Pancreas (tissue), 10 donors: Measurements from ENCODE around the gene PRDM4. TPM values are rescaled to one million over a fixed set of nuclear protein-coding genes. Genes with fewer than 3 reads are reported as not detected.
A peak's percentile ranks its signal among the peaks of the same experiment; 100 is the strongest.

Source experiments
- ATAC-seq, 4 donors: fragments of 200-7000 bp; cut with Tn5 transposase; one replicate each; pipeline versions ENCODE4 v1.8.0 to v1.9.1; 2020; ENCODE audit warnings: mild to moderate bottlenecking in 4 of 4, moderate library complexity in 4 of 4
- DNase-seq, 6 donors: peaks; one replicate each; pipeline ENCODE4 v3.0.0-alpha.2; 2020
- FAIRE-seq: peaks from 2 replicates; lab custom pipeline; 2012; peaks lifted over from hg19 to GRCh38; lab: Jason Lieb, UNC
- H3K27ac ChIP-seq, 4 donors: fragments of 200-600 bp; sonication (generic); 1 replicate in 3 of 4; 2 replicates in 1 of 4; pipeline versions ENCODE4 v1.5.0 to v1.8.0; 2020
- H3K27me3 ChIP-seq, 4 donors: fragments of 200-600 bp; one replicate each; pipeline ENCODE4 v1.8.0; 2021
- H3K36me3 ChIP-seq, 3 donors: fragments of 200-600 bp; sonication (generic) in 1 of 3; one replicate each; pipeline versions ENCODE4 v1.5.0 to v1.8.0; 2020 to 2021
- H3K4me1 ChIP-seq, 3 donors: fragments of 200-600 bp; one replicate each; pipeline ENCODE4 v1.8.0; 2021
- H3K4me3 ChIP-seq, 4 donors: fragments of 200-600 bp; sonication (generic) in 2 of 4; one replicate each; pipeline versions ENCODE4 v1.5.0 to v1.8.0; 2020 to 2021
- H3K9me3 ChIP-seq, 4 donors: fragments of 200-600 bp; one replicate each; pipeline ENCODE4 v1.8.0; 2021
- WGBS, 2 donors: extraction: QIAGEN DNeasy Blood & Tissue Kit; methylation state at CpG; one replicate each; pipeline ENCODE4 v1.1.7; 2013; 5-methylcytosine and 5-hydroxymethylcytosine counted together
- intact Hi-C, 3 donors: fragments of 100-400 bp; cut with DNase I; formaldehyde crosslinking; loops; one replicate each; pipeline versions ENCODE4 v1.11.1 to v1.14.2; 2022
- polyA plus RNA-seq, 2 donors: library from polyadenylated mRNA; stranded (reverse); fragments of 200-250 nt; gene quantifications; one replicate each; pipeline ENCODE4 v1.2.3, GENCODE V29; 2013
- total RNA-seq, 6 donors: library from RNA; stranded (reverse); fragmentation: NEBNext Ultra II Directional in 4 of 6; extraction: Animal tissue kit (Norgen Biotek cat#: 25700) in 4 of 6; gene quantifications; one replicate each; pipeline versions ENCODE4 v1.2.1 to v1.2.4, GENCODE V29; 2021 to 2023
- TF ChIP-seq, protein P1 (sequence below), 4 donors: fragments of 200-600 bp; sonication (generic) in 3 of 4; IDR thresholded peaks; one replicate each; pipeline versions ENCODE4 v1.5.0 to v1.8.0; 2021; ENCODE audit warnings: antibody characterized with exemption in 4 of 4
- donor health status: healthy with polysubstance abuse.
- donor health status: DM: no; HTN: no; CAD: no; lungs with moderate emphysema.
- donor health status: DM: no; HTN: no; CAD: no.
- donor health status: control.
- donor health status: control.
- donor health status: Bipolar disorder and iron deficiency.
- donor health status: DM: yes; HTN: yes; CAD: no.
- donor health status: DM: no; HTN: no; CAD: no.
- donor health status: DM: no; HTN: no; CAD: no.
- donor health status: DM: yes; HTN: yes; CAD: no.

PRDM4 gene
- total and polyA plus RNA-seq, 8 donors, result 7.0 to 17.8 (median 11.2) TPM

DNA sequence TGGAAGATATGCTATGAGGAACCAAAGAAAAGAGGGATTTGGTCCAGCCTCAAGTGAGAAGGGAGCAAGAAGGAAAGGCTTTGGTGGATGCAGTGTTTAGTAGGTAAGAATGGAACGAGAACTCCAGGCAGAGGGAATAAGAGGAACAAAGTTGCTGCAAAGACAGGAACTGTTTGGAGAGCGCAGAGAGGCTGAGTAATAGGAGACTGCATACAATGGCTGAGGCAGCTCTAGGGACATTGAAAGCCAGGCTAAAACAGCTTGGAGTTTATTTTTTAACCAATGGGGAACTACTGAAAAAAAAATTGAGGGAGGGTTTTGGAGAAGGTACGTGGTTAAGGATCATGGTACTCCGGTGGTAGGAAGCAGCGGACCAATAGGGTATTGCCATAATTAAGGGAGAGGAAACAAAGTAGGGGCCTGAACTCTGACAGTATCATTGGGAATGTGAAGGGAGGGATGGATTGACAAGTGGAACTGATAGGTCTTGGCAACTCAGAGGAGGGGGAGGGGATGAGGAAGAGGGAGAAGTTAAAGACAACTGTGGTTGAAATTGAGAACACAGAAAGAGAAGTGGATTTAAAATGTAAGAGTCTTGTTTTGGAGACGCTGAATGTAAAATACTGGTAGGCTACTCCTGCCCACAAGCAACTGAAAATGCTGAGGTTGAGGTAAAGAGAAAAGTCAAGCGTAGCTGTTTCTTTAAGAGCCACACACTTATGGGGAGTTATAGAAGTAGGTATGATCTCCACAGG, 18.3 kb upstream of the PRDM4 start:
- 57 to 59% methylated on average over 7 of the region's 7 CpGs for WGBS, 2 donors
- Histone ChIP-seq H3K4me3 (no peak overlapping the region), H3K4me1 (no peaks in the 10 kb centered on the region), H3K9me3 (no peaks in the 10 kb centered on the region), H3K27ac (no peak overlapping the region), H3K36me3 (no peaks in the 10 kb centered on the region), H3K27me3 (peaks cover 0 to 21% (median 0%) of the 10 kb centered on the region in 4 donors)
- intact Hi-C loops, result no loop called here
- DNase-seq (no peak), FAIRE-seq (no peak), ATAC-seq (peak in 2 of 4 donors; percentile 52 to 69)
- TF ChIP-seq, protein P1, sequence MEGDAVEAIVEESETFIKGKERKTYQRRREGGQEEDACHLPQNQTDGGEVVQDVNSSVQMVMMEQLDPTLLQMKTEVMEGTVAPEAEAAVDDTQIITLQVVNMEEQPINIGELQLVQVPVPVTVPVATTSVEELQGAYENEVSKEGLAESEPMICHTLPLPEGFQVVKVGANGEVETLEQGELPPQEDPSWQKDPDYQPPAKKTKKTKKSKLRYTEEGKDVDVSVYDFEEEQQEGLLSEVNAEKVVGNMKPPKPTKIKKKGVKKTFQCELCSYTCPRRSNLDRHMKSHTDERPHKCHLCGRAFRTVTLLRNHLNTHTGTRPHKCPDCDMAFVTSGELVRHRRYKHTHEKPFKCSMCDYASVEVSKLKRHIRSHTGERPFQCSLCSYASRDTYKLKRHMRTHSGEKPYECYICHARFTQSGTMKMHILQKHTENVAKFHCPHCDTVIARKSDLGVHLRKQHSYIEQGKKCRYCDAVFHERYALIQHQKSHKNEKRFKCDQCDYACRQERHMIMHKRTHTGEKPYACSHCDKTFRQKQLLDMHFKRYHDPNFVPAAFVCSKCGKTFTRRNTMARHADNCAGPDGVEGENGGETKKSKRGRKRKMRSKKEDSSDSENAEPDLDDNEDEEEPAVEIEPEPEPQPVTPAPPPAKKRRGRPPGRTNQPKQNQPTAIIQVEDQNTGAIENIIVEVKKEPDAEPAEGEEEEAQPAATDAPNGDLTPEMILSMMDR (IDR thresholded peaks at IDR 0.05), result no peak

DNA sequence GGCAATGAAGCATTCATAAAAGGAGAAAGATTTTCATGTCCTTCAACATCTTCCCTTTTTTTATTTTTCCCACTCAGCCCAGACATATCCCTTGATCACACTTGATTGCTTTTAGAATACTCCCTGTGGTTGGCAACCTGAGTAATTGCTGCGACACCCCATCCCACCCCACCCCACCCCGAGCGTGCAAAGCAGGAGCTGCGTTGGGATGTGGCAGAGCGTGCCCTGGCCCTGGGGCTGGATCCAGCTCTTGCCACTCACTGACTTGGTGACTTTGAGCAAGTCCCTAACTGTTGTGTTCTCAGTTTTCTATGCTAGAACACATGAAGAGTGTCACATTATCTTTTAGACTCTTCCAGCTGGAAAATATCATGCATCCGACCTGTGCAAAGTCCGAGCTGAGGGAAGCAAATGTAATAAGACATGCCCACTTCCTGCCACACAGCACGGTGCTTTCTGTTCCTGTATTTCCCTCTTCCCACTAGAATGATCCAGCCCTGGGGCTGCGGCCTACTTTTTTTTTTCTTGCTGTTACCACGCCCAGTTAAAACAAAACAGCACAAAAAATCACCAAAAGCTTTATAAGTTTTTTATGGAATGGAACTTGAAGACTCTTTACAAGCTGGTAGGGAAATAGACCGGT, 17.6 kb upstream of the PRDM4 start:
- H3K36me3 ChIP-seq, result no peaks in the 10 kb centered on the region
- H3K4me1 ChIP-seq, result no peaks in the 10 kb centered on the region
- TF ChIP-seq, protein P1 (IDR thresholded peaks at IDR 0.05), result no peak
- 58 to 69% methylated on average over 11 of the region's 11 CpGs for WGBS, 2 donors
- FAIRE-seq (no peak), DNase-seq (no peak), ATAC-seq (peak in 2 of 4 donors; percentile 61 to 70)
- no peaks in the 10 kb centered on the region for H3K9me3 ChIP-seq
- H3K4me3 ChIP-seq, result no peak overlapping the region
- no peak overlapping the region for H3K27ac ChIP-seq
- peaks cover 0 to 25% (median 1%) of the 10 kb centered on the region in 4 donors for H3K27me3 ChIP-seq
- intact Hi-C loops, result no loop called here

- FAIRE-seq (no peak), DNase-seq (no peak), ATAC-seq (no peak)
- Histone ChIP-seq H3K9me3 (no peaks in the 10 kb centered on the region), H3K4me3 (no peak overlapping the region), H3K27ac (no peak overlapping the region), H3K36me3 (no peaks in the 10 kb centered on the region), H3K27me3 (peaks cover 0 to 28% (median 5%) of the 10 kb centered on the region in 4 donors), H3K4me1 (no peaks in the 10 kb centered on the region)
- WGBS, 2 donors, result 12 to 24% methylated on average over 6 of the region's 6 CpGs
- intact Hi-C loops, result no loop called here
- TF ChIP-seq, protein P1 (IDR thresholded peaks at IDR 0.05), result no peak
These were observed 15.2 kb upstream of the PRDM4 start for GRCh38 chr12:107776171-107776570.

- Histone ChIP-seq H3K4me1 (no peaks in the 10 kb centered on the region), H3K36me3 (no peaks in the 10 kb centered on the region), H3K4me3 (peak overlapping the region in 1 of 4 donors; percentile 20), H3K9me3 (no peaks in the 10 kb centered on the region), H3K27me3 (peaks cover 0 to 28% (median 5%) of the 10 kb centered on the region in 4 donors), H3K27ac (no peak overlapping the region)
- no peak for FAIRE-seq
- TF ChIP-seq, protein P1 (IDR thresholded peaks at IDR 0.05), result no peak
- peak in 3 of 4 donors; percentile 24 to 55 (median 34) for ATAC-seq
- intact Hi-C loops, result no loop called here
- peak in 2 of 6 donors; percentile 53 to 58 for DNase-seq
- WGBS, 2 donors, result 2% methylated on average over 54 to 66 of the region's 66 CpGs
These were observed 14.3 kb upstream of the PRDM4 start for GRCh38 chr12:107775093-107775721.
